ENCODE measurements around the gene MC5R. TPM values are rescaled to one million over a fixed set of nuclear protein-coding genes. Genes with fewer than 3 reads are reported as not detected.

Gene MC5R
- total RNA-seq, 1 experiment from 2014 or later: not detected

- Histone ChIP-seq H3K27ac (ENCODE audit: low read depth, low read length, poor library complexity, severe bottlenecking) (no peak overlapping the region), H3K27me3 (replicated peaks; ENCODE audit: insufficient read depth, low read depth, low read length, poor library complexity) (peaks cover 10% of the 10 kb centered on the region), H3K9me3 (ENCODE audit: low read depth, low read length, poor library complexity, severe bottlenecking) (no peaks in the 10 kb centered on the region), H3K4me3 (ENCODE audit: low read depth, low read length, poor library complexity, severe bottlenecking) (no peak overlapping the region), H3K4me1 (ENCODE audit: insufficient read depth, low read length, poor library complexity, severe bottlenecking) (no peaks in the 10 kb centered on the region), H3K36me3 (ENCODE audit: insufficient read depth, low read length, poor library complexity, severe bottlenecking) (no peaks in the 10 kb centered on the region)
- BruUV-seq (replicated peaks): no TSS peak
- ChIA-PET POLR2A (ENCODE audit: low non-redundant PET) (no interaction called here), CTCF (interaction anchor here (0.6 to 2.1 kb wide), 5 partner anchors 11 to 274 kb away, joined by 3 to 5 read pairs (median 4); partner anchors contain the start of gene MC5R)
- TF ChIP-seq CTCF (conservative IDR thresholded peaks at IDR 0.05; ENCODE audit: low read depth, low read length) (peak; percentile 88), EZH2 (IDR thresholded peaks at IDR 0.05; ENCODE audit: borderline replicate concordance, low read depth, low read length, poor library complexity, severe bottlenecking) (no peak)
- peak; percentile 77 for DNase-seq (ENCODE audit: low spot score)
- intact Hi-C loops (cut with micrococcal nuclease; ENCODE audit: unreplicated experiment): loop anchor here (1.0 kb wide), 1 partner anchor 273 kb away; no protein-coding TSS in a partner anchor
Measured at GRCh38 chr18:13813271-13813849, 10.6 kb upstream of the MC5R start.

- intact Hi-C loops (cut with micrococcal nuclease; ENCODE audit: unreplicated experiment): no loop called here
- no peak for DNase-seq (ENCODE audit: low spot score)
- TF ChIP-seq EZH2 (IDR thresholded peaks at IDR 0.05; ENCODE audit: borderline replicate concordance, low read depth, low read length, poor library complexity, severe bottlenecking): no peak
- no peak for TF ChIP-seq CTCF (conservative IDR thresholded peaks at IDR 0.05; ENCODE audit: low read depth, low read length)
- CTCF ChIA-PET: no interaction called here
- H3K9me3 ChIP-seq (ENCODE audit: low read depth, low read length, poor library complexity, severe bottlenecking): no peaks in the 10 kb centered on the region
- H3K27ac ChIP-seq (ENCODE audit: low read depth, low read length, poor library complexity, severe bottlenecking): no peak overlapping the region
- H3K4me1 ChIP-seq (ENCODE audit: insufficient read depth, low read length, poor library complexity, severe bottlenecking): no peaks in the 10 kb centered on the region
- peaks cover 42% of the 10 kb centered on the region for H3K27me3 ChIP-seq (replicated peaks; ENCODE audit: insufficient read depth, low read depth, low read length, poor library complexity)
- no peak overlapping the region for H3K4me3 ChIP-seq (ENCODE audit: low read depth, low read length, poor library complexity, severe bottlenecking)
- no TSS peak for BruUV-seq (replicated peaks)
- POLR2A ChIA-PET (ENCODE audit: low non-redundant PET): no interaction called here
- no peaks in the 10 kb centered on the region for H3K36me3 ChIP-seq (ENCODE audit: insufficient read depth, low read length, poor library complexity, severe bottlenecking)
Measured at GRCh38 chr18:13826209-13826608, 2.3 kb downstream of the MC5R start.

GRCh38 chr18:13831864-13832508 lies 8.0 kb downstream of the MC5R start:
- H3K4me3 ChIP-seq (ENCODE audit: low read depth, low read length, poor library complexity, severe bottlenecking): no peak overlapping the region
- intact Hi-C loops (cut with micrococcal nuclease; ENCODE audit: unreplicated experiment): loop anchor here (5.0 to 10.0 kb wide), 2 partner anchors 35 to 63 kb away; no protein-coding TSS in a partner anchor
- no peaks in the 10 kb centered on the region for H3K9me3 ChIP-seq (ENCODE audit: low read depth, low read length, poor library complexity, severe bottlenecking)
- no TSS peak for BruUV-seq (replicated peaks)
- no peak overlapping the region for H3K27ac ChIP-seq (ENCODE audit: low read depth, low read length, poor library complexity, severe bottlenecking)
- ChIA-PET CTCF (no interaction called here), POLR2A (ENCODE audit: low non-redundant PET) (no interaction called here)
- TF ChIP-seq CTCF (conservative IDR thresholded peaks at IDR 0.05; ENCODE audit: low read depth, low read length) (0 out of 2 replicates have a peak, but pooled peaks have one; percentile 21), EZH2 (IDR thresholded peaks at IDR 0.05; ENCODE audit: borderline replicate concordance, low read depth, low read length, poor library complexity, severe bottlenecking) (no peak)
- no peaks in the 10 kb centered on the region for H3K4me1 ChIP-seq (ENCODE audit: insufficient read depth, low read length, poor library complexity, severe bottlenecking)
- H3K36me3 ChIP-seq (ENCODE audit: insufficient read depth, low read length, poor library complexity, severe bottlenecking): no peaks in the 10 kb centered on the region
- peak; percentile 7 for DNase-seq (ENCODE audit: low spot score)
- H3K27me3 ChIP-seq (replicated peaks; ENCODE audit: insufficient read depth, low read depth, low read length, poor library complexity): peaks cover 28% of the 10 kb centered on the region
